GM18517 (cell line): ENCODE data around the gene HOXC12.

ENCODE experiments used
- ATAC-seq: cut with Tn5 transposase; IDR thresholded peaks from one replicate; pipeline ENCODE4 v1.9.1; 2021; ENCODE audit warnings: mild to moderate bottlenecking, moderate library complexity; ENCODE audit not compliant: unreplicated experiment

HOXC12 gene

DNA sequence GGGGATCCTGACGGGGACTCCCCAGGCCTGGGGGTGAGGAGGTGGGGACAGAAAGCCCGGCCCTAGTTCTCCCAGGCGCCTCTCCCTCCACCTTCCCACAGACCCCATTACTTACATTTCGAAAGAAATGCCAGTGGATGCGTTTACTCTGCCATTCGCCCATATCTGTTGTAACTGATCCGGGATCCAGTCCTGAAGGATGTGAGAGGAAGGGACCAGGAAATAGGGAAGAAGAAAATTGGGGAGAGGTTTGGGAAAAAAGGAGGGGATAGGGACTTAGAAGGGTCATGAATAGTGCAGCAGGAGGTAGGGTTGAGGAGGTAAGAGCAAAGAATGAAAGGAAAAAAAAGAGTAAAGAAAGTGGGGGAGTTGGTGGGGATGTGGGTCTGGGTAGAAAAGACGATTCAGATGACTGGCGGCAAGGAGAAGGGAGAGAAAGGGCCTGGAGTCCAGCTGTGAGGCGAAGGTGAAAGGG, 1.1 kb downstream of the HOXC12 start:
- no peak for ATAC-seq

DNA sequence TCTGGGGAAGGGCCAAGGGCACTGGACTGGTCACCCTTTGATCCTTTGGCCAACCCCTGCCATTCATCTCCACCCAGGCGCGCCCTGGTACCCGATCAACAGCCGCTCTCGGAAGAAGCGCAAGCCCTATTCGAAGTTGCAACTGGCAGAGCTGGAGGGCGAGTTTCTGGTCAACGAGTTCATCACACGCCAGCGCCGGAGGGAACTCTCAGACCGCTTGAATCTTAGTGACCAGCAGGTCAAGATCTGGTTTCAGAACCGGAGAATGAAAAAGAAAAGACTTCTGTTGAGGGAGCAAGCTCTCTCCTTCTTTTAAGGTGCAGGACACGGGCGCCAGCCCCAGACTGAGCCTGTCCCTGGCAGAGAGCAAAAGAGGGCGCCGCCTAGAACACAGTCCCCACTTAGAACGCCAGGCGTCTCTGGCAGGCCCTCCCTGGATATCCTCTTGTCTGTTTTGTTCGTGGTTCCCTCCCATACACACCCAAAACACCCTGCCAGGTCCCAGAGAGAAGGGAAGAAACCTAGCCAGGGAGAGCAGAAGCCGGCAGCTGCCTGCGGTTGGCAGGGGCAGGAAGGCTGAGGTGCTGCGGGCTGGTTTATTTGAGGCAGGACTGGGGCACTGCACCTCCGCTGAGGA, 1.7 kb downstream of the HOXC12 start:
- no peak for ATAC-seq

DNA sequence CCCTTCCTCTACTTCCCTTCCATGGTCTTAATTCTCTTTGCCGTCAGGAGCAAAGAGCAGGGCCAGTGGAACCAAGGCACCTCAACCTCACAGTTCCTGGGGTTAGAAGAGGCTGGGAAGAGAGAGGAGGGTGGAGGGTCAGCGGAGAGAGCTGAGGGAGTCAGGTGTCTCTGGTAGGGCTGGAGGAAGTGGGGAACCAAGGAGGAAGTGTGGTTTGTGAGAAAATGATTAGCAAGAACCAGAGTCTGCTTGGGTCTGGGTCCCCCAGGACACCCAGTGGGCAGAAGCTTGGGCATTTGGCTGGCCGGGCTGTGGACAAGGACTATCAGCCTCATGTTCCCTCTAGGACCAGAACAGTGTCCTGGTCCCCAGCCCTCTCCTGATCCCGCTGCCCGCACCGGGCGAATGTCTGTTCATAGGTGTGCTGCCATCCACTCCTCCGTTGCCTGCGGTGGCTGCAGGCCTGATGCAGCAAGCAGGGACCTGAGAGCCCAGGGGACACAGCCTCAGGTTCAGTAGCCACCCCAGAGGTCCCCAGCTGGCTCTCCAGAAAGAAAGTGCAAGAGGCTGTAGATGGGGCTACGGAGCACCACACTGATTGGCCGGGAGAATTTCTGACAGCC, 2.3 kb downstream of the HOXC12 start:
- ATAC-seq: no peak

DNA sequence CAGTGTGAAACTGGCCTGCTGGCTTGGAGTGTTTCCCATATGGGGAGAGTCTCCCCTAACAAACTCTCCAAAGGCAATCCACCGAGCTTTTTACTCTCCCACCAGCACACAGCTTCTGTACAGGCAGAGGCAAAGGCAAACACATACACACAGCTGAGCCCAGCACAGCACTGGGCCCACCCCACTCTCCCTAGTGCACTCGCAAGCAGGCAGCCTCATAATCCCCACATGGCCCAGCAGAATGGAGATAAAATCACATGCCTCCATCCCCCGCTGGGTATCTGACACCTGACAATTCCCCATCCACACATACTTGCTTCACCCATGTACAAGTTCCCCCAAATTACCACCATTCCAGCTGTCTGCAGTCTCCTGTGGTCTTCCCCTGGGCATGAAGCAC, 3.4 kb downstream of the HOXC12 start:
- ATAC-seq: no peak

DNA sequence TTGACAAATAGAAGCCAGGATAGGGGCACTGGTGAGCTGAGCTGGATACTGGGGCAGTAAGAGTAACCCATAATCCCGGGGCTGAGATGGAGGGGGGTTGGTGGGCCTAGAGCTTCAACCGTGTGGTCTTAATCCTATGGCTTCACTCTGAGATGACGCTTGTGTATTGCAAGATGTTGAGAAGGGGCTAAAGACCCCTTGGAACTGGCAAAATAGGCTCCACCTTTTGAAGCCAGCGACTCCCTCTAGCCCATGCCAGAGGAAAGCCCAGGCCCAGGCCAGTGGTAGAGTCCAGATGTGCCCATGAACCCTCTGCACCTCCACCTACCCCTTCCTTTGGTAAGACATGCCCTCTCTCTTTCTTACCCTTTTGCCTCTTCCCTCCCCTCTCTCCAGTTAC, 4.6 kb downstream of the HOXC12 start:
- ATAC-seq: no peak

DNA sequence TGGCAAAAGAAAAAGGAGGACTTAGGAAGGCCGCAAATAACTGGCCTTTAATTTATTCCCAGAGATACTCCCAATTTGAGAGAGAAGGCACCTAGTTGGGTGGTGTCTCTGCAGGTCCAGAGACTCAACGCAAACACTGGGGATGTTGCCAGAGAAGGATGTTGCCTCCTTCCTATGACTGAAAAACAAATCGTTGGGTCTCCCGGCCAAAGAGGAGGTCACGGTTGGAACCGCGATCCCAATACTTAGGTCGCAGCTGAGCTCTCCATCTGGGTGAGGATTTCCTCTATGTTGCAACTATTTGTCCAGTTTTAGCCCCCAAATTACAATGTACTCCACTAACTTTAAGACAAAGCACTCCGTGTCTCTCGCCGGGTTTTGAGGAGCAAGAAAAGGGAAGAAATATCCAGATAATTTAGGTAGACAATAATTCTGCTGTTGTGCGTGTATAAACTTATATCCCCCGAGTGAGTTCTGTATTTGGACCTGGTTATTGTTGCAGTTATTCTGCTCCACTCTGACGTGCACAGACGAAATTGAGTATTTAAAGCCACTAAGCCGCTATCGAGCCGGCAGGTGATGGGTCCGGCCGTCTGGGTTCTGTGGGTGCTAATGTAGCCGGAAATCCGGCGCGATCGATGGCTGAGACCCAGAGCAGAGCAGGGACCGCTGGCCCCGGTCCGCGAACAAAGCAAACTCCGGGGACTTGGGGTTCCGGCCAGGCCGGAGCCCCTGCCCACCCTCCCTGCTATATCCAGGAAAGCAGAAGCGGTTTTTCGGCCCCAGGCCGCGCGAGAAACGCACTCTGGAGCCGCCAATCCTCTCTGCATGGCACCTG, 5.7 kb downstream of the HOXC12 start:
- no peak for ATAC-seq

DNA sequence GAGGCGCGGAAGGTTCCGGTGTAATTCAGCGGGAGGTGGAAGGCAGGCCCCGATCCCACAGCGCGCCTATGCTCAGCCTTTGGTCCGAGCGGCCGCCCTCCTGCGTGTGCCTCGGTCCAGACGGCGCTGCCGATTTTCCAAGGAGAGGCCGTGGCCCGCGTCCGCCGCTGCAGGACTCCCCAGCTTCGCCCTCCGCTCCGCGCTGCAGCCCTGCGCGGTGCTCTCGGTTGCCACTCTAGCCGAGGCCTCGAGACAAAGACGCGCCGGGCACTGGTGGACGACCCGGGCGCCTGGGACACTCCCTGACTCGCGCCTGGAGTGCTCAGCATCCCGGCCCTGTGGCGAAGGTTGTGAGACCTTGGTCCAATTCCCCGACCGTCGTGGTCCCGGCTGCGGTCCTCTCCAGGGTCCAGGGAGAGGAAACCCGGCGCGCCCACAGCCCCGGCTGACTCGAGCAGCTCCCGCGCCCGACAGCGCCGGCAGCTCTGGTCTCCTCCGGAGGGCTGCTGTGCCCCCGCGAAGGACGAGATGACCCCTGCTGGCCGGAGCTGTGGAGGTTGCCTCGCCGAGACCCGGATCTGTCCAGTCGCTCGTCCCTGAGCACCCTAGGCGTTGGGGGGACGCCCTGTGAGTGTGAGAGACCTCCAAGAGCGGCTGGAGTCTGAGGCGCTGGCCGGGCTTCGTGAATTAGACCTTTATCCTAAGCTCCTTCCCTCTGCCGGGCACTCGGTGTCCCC, 6.5 kb downstream of the HOXC12 start:
- no peak for ATAC-seq

DNA sequence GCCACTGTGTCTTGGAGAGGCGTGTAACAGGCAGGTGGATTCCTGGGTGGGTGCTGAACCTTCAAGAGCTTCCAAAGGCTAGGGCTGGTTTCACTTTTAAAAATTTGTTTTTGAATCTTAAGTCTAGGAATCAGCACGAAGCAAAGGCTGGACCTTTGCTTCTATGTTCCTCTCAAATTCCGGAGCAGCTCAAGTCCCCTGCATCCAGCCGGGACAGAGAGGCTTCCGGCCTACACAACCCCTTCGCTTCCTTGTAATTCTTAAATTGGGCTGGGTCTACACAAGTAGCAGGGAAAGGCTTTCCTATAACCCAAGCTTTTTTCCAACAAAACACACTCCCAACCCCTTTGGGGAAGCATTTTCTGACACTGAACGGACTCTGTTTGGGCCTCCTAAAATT, 8.3 kb downstream of the HOXC12 start:
- ATAC-seq: no peak

DNA sequence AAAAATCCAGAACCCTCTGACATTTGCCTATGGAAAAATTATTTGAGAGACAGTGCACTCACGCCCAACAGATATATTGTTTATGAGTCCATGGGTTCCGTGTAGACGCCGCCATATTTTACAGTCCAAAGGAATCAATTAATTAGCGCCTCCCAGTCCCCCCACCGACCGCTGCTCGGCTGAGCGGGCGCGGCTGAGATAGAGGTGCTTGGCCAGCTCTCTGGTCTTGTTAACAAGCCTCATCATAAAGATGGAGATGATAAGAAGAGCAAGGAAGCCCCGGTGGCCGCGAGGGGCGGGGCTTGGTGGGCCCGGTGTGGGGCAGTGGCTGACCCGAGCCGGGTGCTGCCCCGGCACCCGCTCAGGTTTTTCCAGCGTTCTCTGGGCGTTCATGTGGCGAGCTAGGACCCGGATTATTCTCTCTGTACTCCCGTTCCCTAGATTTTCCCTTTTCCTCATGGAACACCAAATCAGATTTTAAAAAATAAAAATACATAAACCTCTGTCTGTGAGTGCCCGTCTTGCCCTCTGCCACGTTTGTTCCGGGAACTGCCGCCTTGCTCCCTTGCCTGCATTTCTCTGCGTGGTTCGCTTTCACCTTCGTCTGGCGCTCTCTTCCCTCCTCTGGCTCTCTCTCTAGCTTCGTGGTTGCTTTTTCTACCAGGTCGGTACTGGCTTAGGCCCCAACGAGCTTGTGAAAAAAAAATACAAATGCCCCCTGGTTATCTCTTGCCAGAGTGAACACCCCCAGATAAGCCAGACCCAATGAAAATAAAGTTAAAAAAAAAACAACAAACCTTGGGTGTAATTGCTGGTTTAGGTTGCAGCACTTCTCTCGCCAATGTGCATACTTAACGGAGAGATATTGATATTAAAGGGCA, 9.0 kb downstream of the HOXC12 start:
- no peak for ATAC-seq

DNA sequence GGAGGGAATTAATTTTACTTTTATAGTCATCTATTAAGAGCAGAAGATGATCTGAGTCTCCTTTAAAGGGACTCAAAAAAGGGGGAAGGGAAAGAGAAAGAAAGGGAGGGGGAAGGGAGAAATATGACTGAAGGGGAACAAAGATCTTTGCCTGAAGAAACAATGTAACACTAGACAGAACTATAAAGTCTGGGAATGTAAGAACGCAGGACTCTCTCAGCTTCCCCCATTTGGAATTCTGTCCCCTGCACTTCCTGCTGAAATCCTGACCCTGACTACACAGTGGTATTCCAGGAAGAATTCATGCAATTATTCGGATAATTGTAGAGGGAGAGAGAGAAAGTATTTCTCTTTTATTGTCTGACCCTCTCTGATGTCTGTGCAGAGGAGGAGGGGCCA, 9.6 kb downstream of the HOXC12 start:
- no peak for ATAC-seq

DNA sequence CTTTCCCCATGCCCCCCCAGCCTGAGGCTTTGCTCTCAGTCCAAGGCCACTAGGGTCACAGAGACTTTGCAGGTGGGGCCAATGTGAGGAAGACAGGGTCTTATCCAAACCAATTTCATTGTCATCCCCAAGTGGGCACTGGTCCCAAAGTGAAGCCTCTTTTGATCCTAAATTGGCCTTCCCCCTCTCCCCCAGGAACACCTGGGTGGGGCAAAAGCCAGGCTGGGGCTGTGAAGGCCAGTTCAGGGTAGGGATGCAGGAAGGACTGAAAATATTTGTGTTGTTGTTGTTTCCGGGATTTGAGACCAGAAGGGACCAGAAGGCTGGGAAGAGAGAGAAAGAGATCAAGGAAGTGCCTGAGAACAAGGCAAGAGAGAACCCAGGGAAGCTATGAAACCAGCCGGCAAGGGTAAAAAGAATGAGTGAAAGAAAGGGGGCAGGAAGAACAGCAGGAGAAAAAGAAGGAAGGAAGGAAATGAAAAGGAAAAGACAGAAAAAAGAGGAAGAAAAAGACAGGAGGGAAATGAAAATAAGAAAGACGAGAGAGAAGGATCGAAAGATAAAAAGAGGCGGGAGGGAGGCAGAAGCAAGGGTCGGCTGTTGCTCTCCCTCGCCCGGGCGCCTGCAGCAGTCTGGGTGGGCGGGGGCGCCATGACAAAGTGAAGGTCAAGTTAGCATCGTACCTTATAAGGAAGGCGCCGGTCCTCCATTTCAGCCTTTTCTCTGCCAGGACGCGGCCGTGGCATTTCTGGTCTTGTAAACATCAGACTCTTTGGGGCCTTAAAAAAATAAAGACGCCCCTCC, 10.8 kb downstream of the HOXC12 start:
- ATAC-seq: no peak

DNA sequence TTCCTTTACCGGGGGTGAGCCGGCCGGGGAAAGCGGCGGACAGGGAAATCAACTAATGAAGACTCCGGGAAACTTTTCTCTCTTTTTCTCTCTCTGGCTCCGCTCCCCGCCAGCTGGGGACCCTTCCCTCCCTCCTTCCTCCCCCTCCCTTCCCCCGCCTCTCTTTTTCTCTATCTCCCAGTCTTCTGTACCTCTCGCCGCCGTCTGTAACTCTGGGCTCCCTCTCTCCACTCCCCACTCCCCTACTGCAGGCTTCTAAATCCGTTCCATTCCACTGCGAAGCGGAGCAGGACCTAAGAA, 11.3 kb downstream of the HOXC12 start:
- ATAC-seq: no peak

DNA sequence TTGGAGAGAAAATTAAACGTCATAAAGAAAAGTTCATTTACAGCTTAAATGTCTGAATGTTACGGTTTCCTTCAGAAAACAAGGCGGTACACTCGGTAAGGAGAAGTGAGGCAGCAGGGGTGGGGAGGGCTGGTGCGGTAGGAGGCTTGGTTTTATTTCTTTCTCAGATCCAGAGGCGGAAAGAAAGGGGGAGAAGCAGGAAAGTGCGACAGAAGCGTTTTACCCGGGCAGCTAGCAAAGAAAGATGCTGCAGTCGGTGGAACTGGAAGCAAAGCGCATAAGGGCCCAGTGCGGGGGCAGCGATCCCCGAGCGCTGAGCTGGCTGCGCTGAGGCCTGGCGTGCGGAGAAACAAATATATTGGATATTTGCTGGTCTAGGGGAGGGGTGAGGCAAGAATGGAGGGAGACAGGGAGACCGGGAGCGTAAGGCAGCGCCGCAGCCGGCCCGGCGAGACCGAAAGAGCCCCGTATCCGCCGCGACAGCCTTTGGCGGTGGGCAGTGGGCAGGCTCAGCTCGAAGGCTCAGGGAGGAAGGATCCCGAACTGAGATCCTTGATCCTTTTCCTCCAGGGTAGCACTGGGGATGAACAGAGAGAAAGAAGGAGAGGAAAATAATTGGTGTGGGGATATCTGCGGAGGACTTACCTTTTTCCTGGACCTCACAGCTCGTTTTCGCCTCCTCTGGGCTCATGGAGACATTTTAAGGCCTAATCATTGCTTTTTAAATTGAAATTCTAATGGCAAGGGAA, 11.9 kb downstream of the HOXC12 start:
- ATAC-seq: no peak

DNA sequence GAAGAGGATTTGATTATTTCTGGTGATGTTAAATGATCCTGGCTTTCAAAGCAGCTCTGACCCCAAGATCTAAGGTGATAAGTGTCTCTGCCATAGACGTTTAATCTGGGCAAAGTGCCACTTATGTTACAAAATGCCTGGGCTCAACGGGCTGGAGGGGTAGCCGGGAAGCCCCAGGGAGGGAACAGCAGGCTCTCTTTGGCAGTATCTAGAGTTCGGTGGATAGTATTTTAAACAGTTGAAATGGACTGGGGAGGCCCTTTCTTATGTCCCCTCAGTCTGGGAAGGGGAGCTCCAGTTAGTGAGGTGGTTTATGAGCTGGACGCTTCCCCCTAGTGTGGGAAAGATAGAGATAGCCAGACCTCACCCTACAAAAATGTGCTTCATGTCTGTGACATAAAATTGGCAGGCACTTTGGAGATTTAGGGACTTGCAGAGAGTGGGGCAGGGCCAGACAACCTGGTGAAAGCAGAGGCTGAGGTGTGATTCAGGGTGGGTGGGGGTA, 12.8 kb downstream of the HOXC12 start:
- ATAC-seq: no peak

DNA sequence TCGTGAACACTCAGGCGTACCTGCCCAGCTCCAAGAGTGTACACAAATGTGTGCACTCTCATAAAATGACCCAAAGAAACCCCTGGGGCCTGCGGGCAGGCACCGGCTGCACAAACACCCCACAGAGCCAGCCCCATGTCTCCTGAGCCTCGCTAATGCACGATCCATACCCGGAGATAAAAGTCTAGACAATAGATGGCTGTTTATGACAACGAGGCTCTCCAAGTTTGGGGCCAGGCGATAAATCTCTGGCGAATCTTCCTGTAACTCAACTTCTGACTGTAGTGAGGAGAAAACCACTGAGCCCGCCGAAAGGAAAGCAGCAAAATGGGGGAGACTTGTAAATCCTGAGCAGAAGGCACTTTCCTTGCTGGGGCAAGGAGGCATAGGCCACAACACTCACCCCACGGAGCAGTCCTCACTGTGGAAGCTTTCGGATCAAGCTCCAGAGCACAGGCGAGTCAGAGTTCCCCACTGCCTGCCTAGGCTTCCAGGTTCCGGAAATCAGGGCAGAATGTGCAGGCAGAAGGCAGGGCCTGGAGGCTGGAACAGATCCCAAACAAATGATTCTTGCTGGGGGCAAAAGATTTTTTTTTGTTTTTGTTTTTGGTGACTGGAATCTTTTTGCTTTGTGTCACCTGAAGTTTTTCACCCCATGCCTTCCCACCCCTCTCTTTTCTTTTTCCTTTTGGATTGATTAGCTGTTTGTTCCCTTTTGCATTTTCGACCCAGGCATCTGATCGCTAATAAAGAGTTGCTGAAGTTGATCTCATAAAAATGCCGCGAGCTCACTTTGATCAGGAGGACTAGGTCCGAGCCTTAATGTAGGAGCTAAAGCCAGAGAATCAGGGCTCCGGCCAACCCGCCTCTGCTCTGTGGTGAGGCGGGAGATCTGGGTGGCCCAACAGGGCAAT, 13.8 kb downstream of the HOXC12 start:
- no peak for ATAC-seq

DNA sequence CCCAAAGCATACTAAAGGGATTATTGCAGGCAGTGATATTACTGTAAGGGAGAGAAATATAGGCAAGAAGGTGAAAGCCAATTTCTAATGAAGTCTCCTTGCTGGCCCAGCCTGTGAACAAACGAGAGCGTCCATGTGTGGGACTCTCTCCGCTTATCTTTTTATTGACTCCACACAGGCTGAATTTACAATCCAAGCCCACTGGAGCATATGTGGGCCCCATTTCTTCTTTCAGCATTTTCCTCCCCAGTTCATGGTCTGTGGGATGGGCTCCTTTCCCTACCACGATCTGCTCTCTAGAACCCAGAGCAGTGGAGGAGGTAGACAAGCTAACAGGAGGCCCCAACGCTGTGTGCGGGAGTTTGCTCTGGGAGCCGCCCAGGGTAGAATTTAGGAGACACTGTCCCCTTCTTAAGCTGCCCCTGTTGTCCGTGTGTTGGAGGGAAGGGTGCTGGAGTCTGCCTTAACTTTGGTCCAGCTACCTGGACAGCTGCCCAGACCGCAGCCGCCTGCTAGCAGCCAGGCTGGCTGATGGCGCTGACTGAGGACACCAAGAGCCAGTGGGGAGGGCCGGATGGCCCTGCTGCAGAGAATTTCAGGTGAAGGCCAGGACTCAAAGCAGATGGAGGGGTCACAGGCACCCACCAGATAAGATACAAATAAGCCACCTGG, 15.0 kb downstream of the HOXC12 start:
- no peak for ATAC-seq

DNA sequence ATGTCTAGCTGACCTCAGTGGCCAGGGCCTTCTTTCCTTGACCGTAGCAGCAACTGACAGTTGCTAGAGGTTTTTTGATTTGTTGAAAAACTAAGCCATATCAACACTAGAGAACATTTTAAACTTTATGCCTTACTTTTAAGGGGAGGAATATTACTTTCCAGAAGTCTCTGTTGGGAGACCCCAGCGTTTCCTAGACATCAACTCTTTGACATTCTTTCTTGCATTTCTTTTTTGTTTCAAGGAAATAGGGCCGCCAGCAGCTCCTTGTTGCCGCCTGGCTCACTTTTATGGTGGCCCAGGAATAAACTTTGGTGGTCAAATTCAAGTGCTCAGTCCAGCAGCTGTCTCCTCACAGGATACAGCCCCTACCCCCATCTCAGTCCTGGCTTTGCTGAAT, 15.7 kb downstream of the HOXC12 start:
- ATAC-seq: no peak
